GM23338 (cell line): ENCODE results near the gene JAZF1. TPM values are rescaled to one million over a fixed set of nuclear protein-coding genes. Genes with fewer than 3 reads are reported as not detected.

Experiments used
- ATAC-seq: fragments of 200-7000 bp; cut with Tn5 transposase; 3 replicates; pipeline ENCODE4 v1.9.1; 2020
- DNase-seq: peaks from one replicate; pipeline ENCODE4 v3.0.0-alpha.2; 2015; ENCODE audit warnings: low spot score
- H2AFZ ChIP-seq: fragments of 200-600 bp; sonication (generic); 2 replicates; pipeline ENCODE4 v1.8.0; 2016; ENCODE audit warnings: antibody characterized with exemption, mild to moderate bottlenecking, moderate library complexity
- H3F3A ChIP-seq: fragments of 200-600 bp; sonication (generic); replicated peaks from 2 replicates; pipeline ENCODE4 v1.8.0; 2017; ENCODE audit warnings: antibody characterized with exemption, mixed run types, low read depth
- H3K27ac ChIP-seq: fragments of 200-600 bp; sonication (generic); 2 replicates; pipeline ENCODE4 v1.6.1; 2016; ENCODE audit warnings: low read depth
- H3K27me3 ChIP-seq: fragments of 200-600 bp; sonication (generic); 2 replicates; pipeline ENCODE4 v1.8.0; 2016; ENCODE audit warnings: mild to moderate bottlenecking, mixed run types, moderate library complexity; ENCODE audit not compliant: insufficient read depth
- H3K36me3 ChIP-seq: fragments of 200-600 bp; sonication (generic); 2 replicates; pipeline ENCODE4 v1.8.0; 2016; ENCODE audit warnings: mild to moderate bottlenecking; ENCODE audit not compliant: insufficient read depth
- H3K4me1 ChIP-seq: fragments of 200-600 bp; sonication (generic); 2 replicates; pipeline ENCODE4 v1.8.0; 2016; ENCODE audit warnings: mild to moderate bottlenecking, moderate library complexity; ENCODE audit not compliant: insufficient read depth
- H3K4me2 ChIP-seq: fragments of 200-600 bp; sonication (generic); 2 replicates; pipeline ENCODE4 v1.7.1; 2017; ENCODE audit warnings: mixed run types
- H3K4me3 ChIP-seq: fragments of 200-600 bp; sonication (generic); 2 replicates; pipeline ENCODE4 v1.6.1; 2016; ENCODE audit warnings: mixed run types
- H3K79me2 ChIP-seq: fragments of 200-600 bp; sonication (generic); replicated peaks from 2 replicates; pipeline ENCODE4 v1.8.0; 2017; ENCODE audit warnings: mild to moderate bottlenecking; ENCODE audit not compliant: insufficient read depth
- H3K9me2 ChIP-seq: fragments of 200-600 bp; sonication (generic); 2 replicates; pipeline ENCODE4 v1.8.0; 2017; ENCODE audit not compliant: insufficient read depth
- H4K20me1 ChIP-seq: fragments of 200-600 bp; sonication (generic); replicated peaks from 2 replicates; pipeline ENCODE4 v1.8.0; 2017; ENCODE audit warnings: mild to moderate bottlenecking; ENCODE audit not compliant: insufficient read depth
- H3K27ac Mint-ChIP-seq: 2 replicates; pipeline ENCODE4 v1.8.0; 2020; ENCODE audit warnings: inconsistent platforms, mild to moderate bottlenecking, moderate library complexity, mixed read lengths
- H3K27me3 Mint-ChIP-seq: 3 replicates; pipeline ENCODE4 v1.8.0; 2022; ENCODE audit warnings: low read depth, mild to moderate bottlenecking, moderate library complexity, mixed read lengths, inconsistent platforms; ENCODE audit not compliant: insufficient read depth, poor library complexity
- H3K36me3 Mint-ChIP-seq: 3 replicates; pipeline ENCODE4 v1.8.0; 2021; ENCODE audit warnings: low read depth, mild to moderate bottlenecking, inconsistent platforms, moderate library complexity, mixed read lengths
- H3K4me1 Mint-ChIP-seq: 3 replicates; pipeline ENCODE4 v1.8.0; 2020; ENCODE audit warnings: mild to moderate bottlenecking, inconsistent platforms, mixed read lengths
- H3K4me3 Mint-ChIP-seq: 3 replicates; pipeline ENCODE4 v1.8.0; 2021; ENCODE audit warnings: moderate library complexity, mild to moderate bottlenecking, inconsistent platforms, mixed read lengths
- H3K9me3 Mint-ChIP-seq: 3 replicates; pipeline ENCODE4 v1.8.0; 2020; ENCODE audit warnings: moderate library complexity, mild to moderate bottlenecking, inconsistent platforms, mixed read lengths
- CREB1 ChIP-seq: fragments of 250-450 bp; sonication (Bioruptor Pico); IDR thresholded peaks from 2 replicates; pipeline ENCODE4 v1.5.0; 2020; ENCODE audit warnings: low read depth, mild to moderate bottlenecking, moderate library complexity
- CTCF ChIP-seq, 2 experiments: fragments of 200-600 bp in 1 of 2; sonication (generic) in 1 of 2; conservative IDR thresholded peaks; 2 replicates each; pipeline versions ENCODE4 v1.5.1 to v1.6.1; 2016 to 2017; ENCODE audit warnings: antibody characterized with exemption in 2 of 2, low read depth in 2 of 2, mild to moderate bottlenecking in 2 of 2, moderate library complexity in 1 of 2
- ETS1 ChIP-seq: IDR thresholded peaks from 2 replicates; pipeline ENCODE4 v1.6.1; 2016; ENCODE audit warnings: antibody characterized with exemption
- EZH2 ChIP-seq: fragments of 200-600 bp; sonication (generic); IDR thresholded peaks from one replicate; pipeline ENCODE4 v1.8.0; 2017; ENCODE audit warnings: antibody characterized with exemption, mild to moderate bottlenecking, low read depth; ENCODE audit not compliant: unreplicated experiment
- EZH2phosphoT487 ChIP-seq: fragments of 200-600 bp; sonication (generic); IDR thresholded peaks from one replicate; pipeline ENCODE4 v1.8.1; 2018; ENCODE audit warnings: antibody characterized with exemption; ENCODE audit not compliant: unreplicated experiment
- JUNB ChIP-seq: IDR thresholded peaks from one replicate; pipeline ENCODE4 v1.6.1; 2016; ENCODE audit warnings: antibody characterized with exemption; ENCODE audit not compliant: unreplicated experiment
- NANOG ChIP-seq: IDR thresholded peaks from 2 replicates; pipeline ENCODE4 v1.6.1; 2016; ENCODE audit warnings: antibody characterized with exemption, borderline replicate concordance
- POLR2AphosphoS5 ChIP-seq: IDR thresholded peaks from 2 replicates; pipeline ENCODE4 v1.6.1; 2016; ENCODE audit warnings: antibody characterized with exemption, low read depth
- REST ChIP-seq: IDR thresholded peaks from one replicate; pipeline ENCODE4 v1.6.1; 2018; ENCODE audit warnings: antibody characterized with exemption; ENCODE audit not compliant: unreplicated experiment
- STAT1 ChIP-seq: IDR thresholded peaks from one replicate; pipeline ENCODE4 v1.6.1; 2016; ENCODE audit warnings: antibody characterized with exemption; ENCODE audit not compliant: unreplicated experiment
- ZNF114 ChIP-seq: fragments of 250-450 bp; sonication (Bioruptor Pico); IDR thresholded peaks from 2 replicates; pipeline ENCODE4 v1.5.0; 2020; ENCODE audit warnings: mild to moderate bottlenecking, moderate library complexity
- ZNF331 ChIP-seq: fragments of 250-450 bp; sonication (Bioruptor Pico); IDR thresholded peaks from 2 replicates; pipeline ENCODE4 v1.5.0; 2020; ENCODE audit warnings: low read depth, mild to moderate bottlenecking, moderate library complexity
- ZNF462 ChIP-seq: fragments of 250-450 bp; sonication (Bioruptor Pico); IDR thresholded peaks from 2 replicates; pipeline ENCODE4 v1.5.0; 2020; ENCODE audit warnings: mild to moderate bottlenecking, moderate library complexity
- polyA plus RNA-seq: library from polyadenylated mRNA; unstranded; fragments of >200 nt; fragmentation: Nextera tagmentation; extraction: Ambion mirVana; gene quantifications from 2 replicates; pipeline ENCODE4 v1.2.1, GENCODE V29; 2016
- total RNA-seq: library from RNA; depleted of rRNA; stranded (reverse); fragments of >200 nt; shearing (Covaris generic); gene quantifications from 2 replicates; pipeline ENCODE4 v1.2.3, GENCODE V29; 2014

JAZF1 gene
- total and polyA plus RNA-seq, 2 experiments from 2014 or later = 12.2 to 22.2 TPM

- Histone ChIP-seq H3K79me2 (peaks cover 50% of the 10 kb centered on the region), H3K36me3 (no peaks in the 10 kb centered on the region), H3K27ac (no peak overlapping the region), H3K9me2 (peaks cover 6% of the 10 kb centered on the region), H3K4me1 (peaks cover 12% of the 10 kb centered on the region), H3K4me2 (no peak overlapping the region), H2AFZ (no peak overlapping the region), H3K27me3 (no peaks in the 10 kb centered on the region), H3F3A (no peaks in the 10 kb centered on the region), H3K4me3 (no peak overlapping the region), H4K20me1 (no peaks in the 10 kb centered on the region; the same call in 1 of the 2 replicates)
- H3K36me3 Mint-ChIP-seq = no peaks in the 10 kb centered on the region
- no peak for TF ChIP-seq NANOG
- no peak for TF ChIP-seq REST
- TF ChIP-seq EZH2 = no peak
- TF ChIP-seq CTCF (conservative IDR thresholded peaks at IDR 0.05; ENCODE audit: low read depth in 2 of 2) = no peak
- no peak for TF ChIP-seq ETS1
- TF ChIP-seq EZH2phosphoT487 = no peak
- no peak for TF ChIP-seq ZNF331 (CRISPR knock-in tag)
- no peak for TF ChIP-seq POLR2AphosphoS5
- TF ChIP-seq ZNF114 (CRISPR knock-in tag) = no peak
- TF ChIP-seq JUNB = no peak
- no peak for TF ChIP-seq CREB1
- no peak for TF ChIP-seq STAT1
- no peak for TF ChIP-seq ZNF462 (CRISPR knock-in tag)
- no peak for ATAC-seq
- no peaks in the 10 kb centered on the region for H3K27me3 Mint-ChIP-seq
- H3K9me3 Mint-ChIP-seq = no peaks in the 10 kb centered on the region
- H3K4me3 Mint-ChIP-seq = no peak overlapping the region
- H3K4me1 Mint-ChIP-seq = peaks cover 13% of the 10 kb centered on the region
- 0 out of 2 replicates have a peak overlapping the region, but pooled peaks have one; percentile 26 for H3K27ac Mint-ChIP-seq
- DNase-seq = no peak
These were observed 23.4 kb downstream of the JAZF1 start for GRCh38 chr7:28157076-28157745.
